ENCODE measurements around the gene IFFO2.
"Not testable (repeated sequence)": the region's sequence is repeated elsewhere in the genome, so short reads cannot be mapped to it uniquely, and the experiment has no call there.

IFFO2 gene

DNA sequence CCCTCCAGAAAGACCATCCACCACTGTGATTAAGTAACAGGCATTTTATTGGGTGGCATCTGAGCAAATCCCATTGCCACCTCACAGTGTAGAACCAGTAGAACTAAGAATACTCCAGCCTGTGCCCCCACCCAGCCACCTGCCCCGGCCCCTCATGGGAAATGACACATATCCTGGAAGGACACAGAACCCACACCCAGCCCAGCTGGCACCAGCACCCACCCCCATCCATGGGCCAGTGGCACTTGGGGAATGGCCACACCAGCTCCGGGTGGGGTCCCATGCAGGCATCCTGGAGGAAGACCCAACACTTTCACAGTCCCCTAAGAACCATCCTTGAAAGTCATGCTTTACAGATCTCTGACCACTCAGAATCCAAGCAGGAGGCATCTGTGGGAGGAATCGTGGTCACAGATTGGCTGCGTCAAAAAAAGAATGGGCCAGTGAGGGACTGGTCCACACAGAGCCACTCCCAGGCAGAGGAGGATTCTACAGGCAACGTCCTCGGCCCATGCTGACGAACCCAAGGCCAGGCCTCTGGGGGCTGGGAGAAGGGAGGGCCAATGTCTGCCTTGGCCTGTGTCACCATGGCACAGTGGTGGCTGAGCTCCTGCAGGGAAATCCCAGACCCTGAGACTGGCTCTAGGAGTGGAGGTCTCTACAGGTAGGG lies 84.9 kb downstream of the IFFO2 start:
- DNase-seq: no peak

GRCh38 chr1:18870957-18871356 lies 85.5 kb downstream of the IFFO2 start:
- no peak for DNase-seq

GRCh38 chr1:18870595-18870865 lies 85.9 kb downstream of the IFFO2 start:
- not testable (repeated sequence) for DNase-seq

DNA sequence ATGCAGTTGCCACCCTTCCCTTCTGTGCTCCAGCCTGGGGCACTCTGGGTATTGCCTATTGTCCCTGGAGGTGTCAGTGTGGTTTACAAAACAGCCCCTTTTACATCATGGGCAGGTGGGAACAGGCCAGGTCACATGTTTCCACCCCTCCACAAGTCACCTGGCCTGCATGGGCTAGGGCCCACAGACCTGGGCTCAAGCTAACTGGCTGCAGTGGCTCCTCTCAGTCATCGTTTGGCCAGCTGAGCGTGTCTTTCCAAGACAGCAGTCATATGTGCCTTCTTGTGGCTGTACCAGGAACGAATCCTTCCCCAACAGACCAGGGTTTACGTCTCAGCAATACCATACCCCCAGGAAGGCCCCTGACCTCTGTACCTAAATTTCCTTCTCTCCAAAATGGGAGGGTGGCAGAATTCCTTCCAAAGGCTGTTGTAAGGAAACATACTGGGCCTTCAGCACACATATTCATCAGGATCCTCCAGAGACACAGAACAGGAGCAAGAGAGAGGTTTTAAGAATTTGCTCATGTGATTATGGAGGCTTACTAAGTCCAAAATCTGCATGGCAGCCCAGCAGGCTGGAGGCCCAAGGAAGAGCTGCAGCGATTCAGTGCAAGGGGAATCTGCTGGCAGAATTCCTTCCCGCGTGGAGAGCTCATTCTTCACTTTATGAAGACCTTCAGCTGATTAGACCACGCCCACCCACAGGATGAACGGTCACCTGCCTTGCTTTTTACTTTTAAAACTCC lies 86.5 kb downstream of the IFFO2 start:
- no peak for DNase-seq

DNA sequence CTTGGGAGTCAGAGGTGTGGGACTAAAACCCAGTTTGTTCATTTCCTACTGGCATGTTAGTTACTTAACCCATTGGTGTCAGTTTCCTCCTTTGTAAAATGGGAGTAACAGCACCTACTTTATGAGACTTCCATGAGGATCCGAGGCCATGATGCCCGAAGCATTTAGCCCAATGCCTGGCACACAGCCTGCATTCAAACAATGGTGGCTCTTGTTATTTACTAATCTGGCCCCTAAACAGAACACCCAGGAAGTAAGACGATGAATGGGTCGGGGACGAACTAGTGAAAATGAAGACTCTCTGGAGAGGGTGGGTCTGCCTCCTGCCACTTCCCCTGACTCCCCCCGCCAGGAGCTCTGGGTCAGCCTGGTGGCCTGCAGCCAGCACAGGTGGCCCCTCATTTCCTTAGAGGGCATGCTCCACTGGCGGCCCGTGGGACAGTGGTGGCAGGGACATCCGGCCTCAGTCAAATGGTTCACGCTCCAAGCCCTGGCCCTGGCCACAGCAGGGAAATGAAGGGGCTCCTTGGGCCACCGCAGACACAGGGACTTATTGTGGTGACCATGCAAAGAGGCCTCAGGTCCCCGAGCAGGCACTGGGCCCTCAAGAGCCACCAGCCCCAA lies 87.6 kb downstream of the IFFO2 start:
- no peak for DNase-seq

DNA sequence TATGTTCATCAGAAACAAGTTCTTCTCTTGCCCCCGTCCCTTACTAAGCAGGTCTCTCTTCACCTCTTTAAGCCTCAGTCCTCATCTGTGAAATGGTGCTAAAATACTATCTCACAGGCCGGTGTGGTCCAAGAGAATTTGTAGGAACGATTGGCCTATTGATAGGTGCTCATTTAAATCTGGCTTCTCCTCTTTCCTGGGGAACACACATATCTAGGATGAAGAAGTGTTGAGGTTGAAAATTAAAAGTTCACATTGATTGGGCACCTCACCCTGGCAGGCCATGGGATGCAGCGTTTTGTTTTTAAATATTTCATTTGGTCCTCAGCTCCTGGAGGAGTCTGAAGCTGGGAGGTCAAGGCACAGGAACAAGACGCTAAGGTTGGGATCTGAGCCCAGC lies 88.1 kb downstream of the IFFO2 start:
- no peak for DNase-seq

- DNase-seq: no peak
Observed at GRCh38 chr1:18866846-18867245, 89.6 kb downstream of the IFFO2 start.

DNA sequence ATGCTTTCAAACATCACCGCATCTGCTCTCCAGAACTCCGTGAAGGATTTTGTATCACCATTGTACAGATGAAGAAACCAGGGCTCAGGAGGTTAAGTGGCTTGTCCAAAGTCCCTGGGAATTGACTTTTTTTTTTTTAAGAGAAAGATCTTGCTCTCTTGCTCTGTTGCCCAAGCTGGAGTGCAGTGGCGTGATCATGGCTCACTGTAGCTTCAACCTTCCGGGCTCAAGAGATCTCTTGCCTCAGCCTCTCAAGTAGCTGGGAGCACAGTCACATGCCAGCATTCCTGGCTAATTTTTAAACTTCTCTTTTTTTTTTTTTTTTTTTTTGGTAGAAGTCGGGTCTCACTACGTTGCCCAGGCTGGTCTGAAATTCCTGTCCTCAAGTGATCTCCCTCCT lies 90.2 kb downstream of the IFFO2 start:
- no peak for DNase-seq

- no peak for DNase-seq
Observed at GRCh38 chr1:18865176-18865575, 91.3 kb downstream of the IFFO2 start.

DNA sequence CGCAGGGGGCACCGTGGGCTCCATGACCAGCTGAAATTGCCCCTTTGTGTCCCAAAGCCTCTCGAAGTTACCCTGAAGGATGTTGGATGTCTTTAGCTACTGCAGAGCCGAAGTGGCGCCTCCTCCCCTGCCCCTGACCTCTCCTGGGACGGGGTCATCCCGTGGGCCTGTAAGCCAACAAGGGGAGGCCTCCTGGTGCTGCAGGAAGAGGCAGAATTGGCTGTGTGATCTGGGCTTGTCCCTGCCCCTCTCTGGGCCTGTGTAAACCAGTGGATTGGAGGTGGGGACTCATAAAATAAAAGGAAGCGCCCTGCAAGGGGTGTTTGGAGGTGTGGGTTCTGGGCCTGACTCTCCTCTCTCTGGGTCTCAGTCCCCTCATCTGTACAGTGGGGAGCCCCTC lies 94.9 kb downstream of the IFFO2 start:
- no peak for DNase-seq

DNA sequence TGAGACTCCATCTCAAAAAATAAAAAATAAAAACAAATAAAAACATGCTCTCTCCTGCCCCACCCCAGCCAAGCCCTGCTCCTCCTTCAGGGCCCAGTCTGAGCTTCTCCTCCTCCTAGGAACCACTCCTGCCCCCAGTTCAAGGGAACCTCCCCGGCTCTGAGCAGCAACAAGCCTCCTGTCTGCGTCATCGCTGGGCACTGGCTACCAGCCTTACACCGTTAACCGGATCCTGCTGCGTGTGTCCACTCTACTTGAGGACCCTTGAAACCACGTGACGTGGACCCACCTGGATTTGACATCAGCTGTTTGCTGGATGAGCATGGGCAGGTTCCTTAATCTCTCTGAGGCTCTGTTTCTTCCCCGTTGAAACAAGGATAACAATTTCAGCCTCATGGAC lies 95.4 kb downstream of the IFFO2 start:
- no peak for DNase-seq

GRCh38 chr1:18859560-18859959 lies 96.9 kb downstream of the IFFO2 start, which contains the start of gene TAS1R2:
Gene TAS1R2 (minus strand): TSS chr1:18859660. CDS start chr1:18859660, 0 bp downstream.
- no peak for DNase-seq

DNA sequence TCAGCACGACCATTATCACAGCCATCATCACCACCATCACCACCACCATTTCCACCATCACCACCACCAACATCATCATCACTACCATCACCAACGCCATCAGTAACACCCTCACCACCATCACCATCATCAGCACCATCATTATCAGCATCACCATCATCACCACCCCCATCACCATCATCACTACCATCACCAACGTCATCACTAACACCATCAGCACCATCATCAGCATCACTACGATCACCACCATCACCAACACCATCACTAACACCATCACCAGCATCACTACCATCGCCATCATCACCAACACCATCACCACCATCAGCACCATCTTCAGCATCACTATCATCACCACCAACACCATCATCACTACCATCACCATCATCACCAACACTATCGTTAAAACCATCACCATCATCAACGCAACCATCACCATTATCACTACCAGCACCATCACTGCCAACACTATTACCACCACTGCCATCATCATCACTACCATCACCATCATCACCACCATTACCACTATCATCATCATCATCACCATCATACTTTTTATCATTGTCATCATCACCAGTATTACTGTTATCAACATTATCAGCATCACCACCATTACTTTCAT lies 98.3 kb downstream of the IFFO2 start:
- DNase-seq: no peak

DNA sequence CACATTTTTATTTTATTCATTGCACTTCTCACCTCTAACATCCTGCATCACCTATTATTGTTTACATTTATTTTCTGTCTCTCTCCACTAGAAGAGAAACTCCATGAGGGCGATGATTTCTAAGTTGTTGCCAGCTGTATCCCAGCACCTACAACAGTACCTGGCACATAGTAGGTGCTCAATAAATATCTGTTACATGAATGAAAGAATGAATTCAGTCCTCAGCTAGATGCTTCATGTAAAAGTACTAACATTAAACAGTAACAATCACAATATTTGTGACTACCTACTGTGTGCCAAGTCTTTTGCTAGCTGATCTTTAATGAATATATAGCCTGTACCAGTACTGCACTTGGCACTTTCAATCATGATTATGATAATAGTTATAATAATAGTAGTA lies 100.0 kb downstream of the IFFO2 start:
- DNase-seq: no peak

DNA sequence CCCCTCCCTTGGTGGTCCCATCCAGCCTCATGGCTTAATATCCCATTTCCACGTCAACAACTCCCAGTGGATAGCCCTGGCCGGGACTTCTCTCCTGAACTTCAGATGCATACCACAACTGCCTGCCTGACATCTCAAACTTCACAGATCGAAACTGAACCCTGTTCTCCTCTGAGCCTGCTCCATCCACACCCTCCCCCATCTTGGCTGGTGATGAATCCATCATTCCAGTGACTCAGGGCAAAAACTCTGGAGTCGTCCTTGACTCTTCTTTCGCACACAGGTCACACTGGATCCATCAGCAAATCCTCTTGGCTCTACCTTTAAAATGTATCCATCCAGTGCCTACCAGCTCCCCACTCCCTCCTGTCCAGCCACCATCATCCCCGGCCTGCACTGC lies 100.9 kb downstream of the IFFO2 start:
- DNase-seq: no peak

DNA sequence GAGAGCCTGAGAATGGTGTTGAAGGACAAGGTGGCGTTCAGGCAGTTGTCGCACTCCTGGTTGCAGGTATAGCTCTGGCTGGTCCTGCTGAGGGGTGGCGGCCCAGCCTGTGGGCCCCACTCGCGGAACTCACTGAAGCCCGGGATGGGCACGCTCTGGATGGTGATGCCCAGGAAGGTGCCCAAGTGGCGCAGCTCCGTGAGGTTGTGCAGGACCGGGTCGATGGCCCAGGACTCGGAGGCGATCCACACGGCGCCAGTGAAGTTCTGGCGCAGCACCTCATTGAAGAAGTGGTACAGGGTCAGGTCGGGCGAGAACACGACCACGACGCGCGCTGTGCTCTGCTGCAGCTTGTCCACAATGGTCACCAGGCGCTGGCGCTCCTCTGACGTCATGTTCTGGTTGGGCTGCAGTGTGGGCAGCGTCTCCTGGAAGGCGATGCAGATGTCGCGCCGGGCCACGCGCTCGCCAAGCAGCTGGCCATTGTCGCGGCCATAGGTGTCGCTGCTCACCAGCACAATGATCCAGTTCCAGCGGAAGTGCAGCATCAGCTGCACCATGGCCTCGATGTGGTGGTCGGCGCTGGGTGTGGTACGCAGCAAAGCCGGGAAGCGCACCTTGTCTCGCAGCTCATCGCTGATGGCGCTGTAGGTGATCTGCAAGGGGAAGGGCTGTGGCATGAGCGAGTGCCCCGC lies 102.0 kb downstream of the IFFO2 start:
- no peak for DNase-seq
